H1 (cell line): ENCODE data around the gene ERAS.
"Not testable (repeated sequence)": the region's sequence is repeated elsewhere in the genome, so short reads cannot be mapped to it uniquely, and the experiment has no call there.

Experiments
- CTCF ChIP-seq, 3 experiments: IDR thresholded peaks; 1 replicate in 2 of 3; 2 replicates in 1 of 3; pipeline versions ENCODE4 v1.5.1 to v1.6.1; 2011; ENCODE audit warnings: low read length in 3 of 3, mild to moderate bottlenecking in 3 of 3, inconsistent platforms in 2 of 3, low read depth in 1 of 3, moderate library complexity in 1 of 3; ENCODE audit not compliant: insufficient read depth in 1 of 3; ENCODE audit errors: control extremely low read depth in 1 of 3
- POLR2A ChIP-seq, 2 experiments: IDR thresholded peaks; 1 replicate in 1 of 2; 2 replicates in 1 of 2; pipeline ENCODE4 v1.6.1; 2011; ENCODE audit warnings: low read depth in 2 of 2, low read length in 2 of 2, mild to moderate bottlenecking in 2 of 2; ENCODE audit errors: control extremely low read depth in 1 of 2
- RBBP5 ChIP-seq: IDR thresholded peaks from 2 replicates; pipeline ENCODE4 v1.7.1; 2012; ENCODE audit warnings: low read depth, mild to moderate bottlenecking, inconsistent platforms, low read length, moderate library complexity, borderline replicate concordance
- RFX5 ChIP-seq: IDR thresholded peaks from 2 replicates; pipeline ENCODE4 v1.6.1; 2011; ENCODE audit warnings: low read depth, low read length, improper control_type of control experiment, borderline replicate concordance
- SIN3A ChIP-seq, 2 experiments: IDR thresholded peaks in 1 of 2; conservative IDR thresholded peaks in 1 of 2; 2 replicates each; pipeline ENCODE4 v1.6.1; 2011 to 2012; ENCODE audit warnings: low read length in 2 of 2, improper control_type of control experiment in 1 of 2, low read depth in 1 of 2, mild to moderate bottlenecking in 1 of 2

- TF ChIP-seq POLR2A (IDR thresholded peaks at IDR 0.05; ENCODE audit: control extremely low read depth in 1 of 2, low read depth in 2 of 2, low read length in 2 of 2); RBBP5; CTCF (IDR thresholded peaks at IDR 0.05; ENCODE audit: control extremely low read depth in 1 of 3, insufficient read depth in 1 of 3, low read depth in 1 of 3, low read length in 3 of 3); RFX5; SIN3A (conservative IDR thresholded peaks at IDR 0.05 in 1 of 2, IDR thresholded peaks at IDR 0.05 in 1 of 2; ENCODE audit: low read depth in 1 of 2, low read length in 2 of 2): not testable (repeated sequence)
These were observed 27.9 kb downstream of the ERAS start for GRCh38 chrX:48854121-48854804.
